WTC11 (cell line): ENCODE measurements around the gene TTLL5. TPM values are rescaled to one million over a fixed set of nuclear protein-coding genes. Genes with fewer than 3 reads are reported as not detected.
"Not testable (repeated sequence)": the region's sequence is repeated elsewhere in the genome, so short reads cannot be mapped to it uniquely, and the experiment has no call there.

Experiments
- ATAC-seq: fragments of 200-7000 bp; cut with Tn5 transposase; 2 replicates; pipeline ENCODE4 v1.10.0; 2021; ENCODE audit warnings: mild to moderate bottlenecking, moderate library complexity
- CTCF ChIA-PET: fragments of 300-600 bp; sonication (Branson Sonifier 250); formaldehyde crosslinking; loops from one replicate; lab custom pipeline; 2021; ENCODE audit warnings: antibody characterized with exemption; lab: Charles Lee
- POLR2A ChIA-PET: fragments of 350-600 bp; sonication (Branson Sonifier 250); formaldehyde crosslinking; loops from one replicate; lab custom pipeline; 2021; ENCODE audit warnings: antibody characterized with exemption; lab: Charles Lee
- DNase-seq: peaks from one replicate; pipeline ENCODE4 v3.0.0; 2021; ENCODE audit warnings: low spot score
- H3K27ac Mint-ChIP-seq: 2 replicates; pipeline ENCODE4 v1.8.0; 2021; ENCODE audit warnings: mixed read lengths
- H3K27me3 Mint-ChIP-seq: 2 replicates; pipeline ENCODE4 v1.8.0; 2021; ENCODE audit warnings: low read depth, mild to moderate bottlenecking, moderate library complexity, mixed read lengths
- H3K36me3 Mint-ChIP-seq: 2 replicates; pipeline ENCODE4 v1.8.0; 2021; ENCODE audit warnings: mixed read lengths
- H3K4me1 Mint-ChIP-seq: 2 replicates; pipeline ENCODE4 v1.8.0; 2022; ENCODE audit warnings: mixed read lengths
- H3K4me3 Mint-ChIP-seq: 2 replicates; pipeline ENCODE4 v1.8.0; 2021; ENCODE audit warnings: mild to moderate bottlenecking, moderate library complexity, mixed read lengths
- H3K9me3 Mint-ChIP-seq: 2 replicates; pipeline ENCODE4 v1.8.0; 2021; ENCODE audit warnings: mixed read lengths
- AR ChIP-seq: fragments of 250-450 bp; sonication (Bioruptor Pico); IDR thresholded peaks from 2 replicates; pipeline ENCODE4 v1.9.0; 2021; ENCODE audit warnings: mild to moderate bottlenecking
- CREB1 ChIP-seq: sonication (generic); formaldehyde crosslinking; IDR thresholded peaks from 2 replicates; pipeline ENCODE4 v1.8.0; 2023; ENCODE audit warnings: mild to moderate bottlenecking, missing genetic modification reagents
- E2F4 ChIP-seq: sonication (generic); formaldehyde crosslinking; IDR thresholded peaks from 2 replicates; pipeline ENCODE4 v1.8.1; 2022; ENCODE audit warnings: low read depth, mild to moderate bottlenecking, moderate library complexity, missing genetic modification reagents, borderline replicate concordance
- ESRRA ChIP-seq: sonication (generic); formaldehyde crosslinking; IDR thresholded peaks from 2 replicates; pipeline ENCODE4 v1.8.1; 2022; ENCODE audit warnings: mild to moderate bottlenecking, missing genetic modification reagents, borderline replicate concordance
- FOXJ3 ChIP-seq: sonication (generic); formaldehyde crosslinking; IDR thresholded peaks from 2 replicates; pipeline ENCODE4 v1.9.0; 2021; ENCODE audit warnings: missing genetic modification reagents, mild to moderate bottlenecking, borderline replicate concordance
- FOXK1 ChIP-seq: sonication (generic); formaldehyde crosslinking; IDR thresholded peaks from 2 replicates; pipeline ENCODE4 v1.8.0; 2022; ENCODE audit warnings: mild to moderate bottlenecking, moderate library complexity, missing genetic modification reagents
- FOXP1 ChIP-seq: sonication (generic); formaldehyde crosslinking; IDR thresholded peaks from 2 replicates; pipeline ENCODE4 v1.8.0; 2022; ENCODE audit warnings: missing genetic modification reagents, mild to moderate bottlenecking, moderate library complexity, borderline replicate concordance
- HMGA2 ChIP-seq: fragments of 250-450 bp; sonication (Bioruptor Pico); IDR thresholded peaks from 2 replicates; pipeline ENCODE4 v1.4.0; 2021; ENCODE audit warnings: mild to moderate bottlenecking, moderate library complexity
- IRF1 ChIP-seq: sonication (generic); formaldehyde crosslinking; IDR thresholded peaks from 2 replicates; pipeline ENCODE4 v1.8.0; 2023; ENCODE audit warnings: missing genetic modification reagents
- IRF2 ChIP-seq: sonication (generic); formaldehyde crosslinking; IDR thresholded peaks from 2 replicates; pipeline ENCODE4 v1.8.0; 2022; ENCODE audit warnings: low read depth, missing genetic modification reagents, borderline replicate concordance
- JAZF1 ChIP-seq: fragments of 250-450 bp; sonication (Bioruptor Pico); IDR thresholded peaks from 2 replicates; pipeline ENCODE4 v1.9.0; 2021; ENCODE audit warnings: moderate library complexity, mild to moderate bottlenecking, inconsistent platforms
- MAX ChIP-seq: sonication (generic); formaldehyde crosslinking; IDR thresholded peaks from 2 replicates; pipeline ENCODE4 v1.8.0; 2022; ENCODE audit warnings: mild to moderate bottlenecking, missing genetic modification reagents
- MXD4 ChIP-seq: fragments of 250-450 bp; sonication (Bioruptor Pico); IDR thresholded peaks from 2 replicates; pipeline ENCODE4 v1.8.0; 2021; ENCODE audit warnings: mild to moderate bottlenecking, moderate library complexity, borderline replicate concordance
- PREB ChIP-seq: sonication (generic); formaldehyde crosslinking; IDR thresholded peaks from 2 replicates; pipeline ENCODE4 v1.8.1; 2022; ENCODE audit warnings: mild to moderate bottlenecking, missing genetic modification reagents, moderate library complexity, borderline replicate concordance
- SMAD4 ChIP-seq: sonication (generic); formaldehyde crosslinking; IDR thresholded peaks from 2 replicates; pipeline ENCODE4 v1.8.0; 2022; ENCODE audit warnings: mild to moderate bottlenecking, missing genetic modification reagents
- TP53 ChIP-seq: sonication (generic); formaldehyde crosslinking; IDR thresholded peaks from 2 replicates; pipeline ENCODE4 v1.8.1; 2023; ENCODE audit warnings: mild to moderate bottlenecking, missing genetic modification reagents
- ZBTB21 ChIP-seq: sonication (generic); formaldehyde crosslinking; IDR thresholded peaks from 2 replicates; pipeline ENCODE4 v1.8.1; 2023; ENCODE audit warnings: mild to moderate bottlenecking, missing genetic modification reagents, borderline replicate concordance
- ZBTB43 ChIP-seq: sonication (generic); formaldehyde crosslinking; IDR thresholded peaks from 2 replicates; pipeline ENCODE4 v1.8.1; 2023; ENCODE audit warnings: mild to moderate bottlenecking, missing genetic modification reagents
- ZMAT4 ChIP-seq: fragments of 250-450 bp; sonication (Bioruptor Pico); IDR thresholded peaks from 2 replicates; pipeline ENCODE4 v1.9.0; 2021; ENCODE audit warnings: mild to moderate bottlenecking
- ZNF121 ChIP-seq: sonication (generic); formaldehyde crosslinking; IDR thresholded peaks from 2 replicates; pipeline ENCODE4 v1.8.0; 2023; ENCODE audit warnings: missing genetic modification reagents
- ZNF138 ChIP-seq: sonication (generic); formaldehyde crosslinking; conservative IDR thresholded peaks from 2 replicates; pipeline ENCODE4 v1.8.1; 2022; ENCODE audit warnings: mild to moderate bottlenecking, moderate library complexity, missing genetic modification reagents
- ZNF263 ChIP-seq: sonication (generic); formaldehyde crosslinking; IDR thresholded peaks from 2 replicates; pipeline ENCODE4 v1.8.1; 2022; ENCODE audit warnings: low read depth, mild to moderate bottlenecking, moderate library complexity, missing genetic modification reagents
- ZNF416 ChIP-seq: fragments of 250-450 bp; sonication (Bioruptor Pico); IDR thresholded peaks from 2 replicates; pipeline ENCODE4 v1.9.0; 2021; ENCODE audit warnings: mild to moderate bottlenecking, inconsistent platforms
- ZNF423 ChIP-seq: fragments of 250-450 bp; sonication (Bioruptor Pico); IDR thresholded peaks from 2 replicates; pipeline ENCODE4 v2.1.2; 2022; ENCODE audit warnings: mild to moderate bottlenecking, moderate library complexity
- total RNA-seq: library from RNA; stranded (reverse); gene quantifications from 3 replicates; pipeline ENCODE4 v1.2.3, GENCODE V29; 2021

Gene TTLL5
- total RNA-seq, 1 experiment from 2014 or later, result 39.6 TPM

GRCh38 chr14:75690010-75690409 lies 29.0 kb downstream of the TTLL5 start (continued):
- TF ChIP-seq AR (CRISPR knock-in tag) (no peak), ZNF423 (CRISPR knock-in tag) (no peak), ZBTB43 (CRISPR knock-in tag) (no peak)
- TF ChIP-seq, all 79 proteins: peak for 0

GRCh38 chr14:75695025-75695424 lies 34.0 kb downstream of the TTLL5 start:
- ATAC-seq, H3K27me3 Mint-ChIP-seq, POLR2A ChIA-PET, H3K4me3 Mint-ChIP-seq, H3K4me1 Mint-ChIP-seq, H3K27ac Mint-ChIP-seq, CTCF ChIA-PET, DNase-seq: not testable (repeated sequence)
- Mint-ChIP-seq H3K9me3 (peaks cover 22% of the 10 kb centered on the region), H3K36me3 (peaks cover 67% of the 10 kb centered on the region)

- ATAC-seq (no peak), DNase-seq (no peak)
- ChIA-PET CTCF (interaction anchor here (1.2 to 1.5 kb wide), 2 partner anchors 12 to 177 kb away, joined by 3 to 7 read pairs; no protein-coding TSS in a partner anchor), POLR2A (no interaction called here)
- peaks cover 66% of the 10 kb centered on the region for H3K36me3 Mint-ChIP-seq
- no peaks in the 10 kb centered on the region for H3K4me1 Mint-ChIP-seq
- no peak overlapping the region for H3K27ac Mint-ChIP-seq
- H3K4me3 Mint-ChIP-seq, result no peak overlapping the region
- TF ChIP-seq FOXJ3 (CRISPR knock-in tag), result no peak
- no peak for TF ChIP-seq ZNF121 (CRISPR knock-in tag)
- TF ChIP-seq ZNF263 (CRISPR knock-in tag), result no peak
- no peak for TF ChIP-seq FOXK1
- no peak for TF ChIP-seq MAX (CRISPR knock-in tag)
- no peak for TF ChIP-seq SMAD4 (CRISPR knock-in tag)
- TF ChIP-seq CREB1 (CRISPR knock-in tag), result no peak
- TF ChIP-seq JAZF1 (CRISPR knock-in tag), result no peak
- no peak for TF ChIP-seq ZNF416 (CRISPR knock-in tag)
- TF ChIP-seq IRF2, result no peak
- TF ChIP-seq TP53, result no peak
- no peak for TF ChIP-seq ESRRA (CRISPR knock-in tag)
- TF ChIP-seq E2F4 (CRISPR knock-in tag), result no peak
- peaks cover 22% of the 10 kb centered on the region for H3K9me3 Mint-ChIP-seq
- H3K27me3 Mint-ChIP-seq, result no peaks in the 10 kb centered on the region
Measured at GRCh38 chr14:75697386-75697785, 36.3 kb downstream of the TTLL5 start.

GRCh38 chr14:75697918-75698317 lies 36.9 kb downstream of the TTLL5 start:
- Mint-ChIP-seq H3K36me3 (peaks cover 63% of the 10 kb centered on the region), H3K4me3 (no peak overlapping the region), H3K27ac (no peak overlapping the region), H3K9me3 (peaks cover 22% of the 10 kb centered on the region), H3K4me1 (no peaks in the 10 kb centered on the region), H3K27me3 (no peaks in the 10 kb centered on the region)
- ChIA-PET CTCF (interaction anchor here (1.2 to 1.5 kb wide), 2 partner anchors 11 to 177 kb away, joined by 3 to 7 read pairs; no protein-coding TSS in a partner anchor), POLR2A (no interaction called here)
- DNase-seq (no peak), ATAC-seq (no peak)
- no peak for TF ChIP-seq MXD4 (CRISPR knock-in tag)
- TF ChIP-seq ZMAT4, result no peak
- no peak for TF ChIP-seq FOXP1
- no peak for TF ChIP-seq ZNF138 (CRISPR knock-in tag)
- TF ChIP-seq IRF1 (CRISPR knock-in tag), result no peak
- no peak for TF ChIP-seq PREB (CRISPR knock-in tag)
- no peak for TF ChIP-seq ZBTB21 (CRISPR knock-in tag)
- TF ChIP-seq HMGA2 (CRISPR knock-in tag), result no peak
